Activated naive CD4-positive, alpha-beta T cell treated with anti-CD3 and anti-CD28 coated beads for 36 hours (primary cell): ENCODE measurements around the gene TNF. TPM values are rescaled to one million over a fixed set of nuclear protein-coding genes. Genes with fewer than 3 reads are reported as not detected.

Experiments
- CTCF ChIA-PET: fragments of 350-600 bp; sonication (Branson Sonifier 250); formaldehyde crosslinking; loops from one replicate; lab custom pipeline; 2021; ENCODE audit warnings: antibody characterized with exemption; lab: Charles Lee
- DNase-seq: peaks from one replicate; pipeline ENCODE4 v3.0.0-alpha.2; 2020
- H3K27ac Mint-ChIP-seq: one replicate; pipeline ENCODE4 v1.8.0; 2021; ENCODE audit warnings: mild to moderate bottlenecking, mixed read lengths
- H3K27me3 Mint-ChIP-seq: one replicate; pipeline ENCODE4 v1.8.0; 2021; ENCODE audit warnings: low read depth, mixed read lengths
- H3K36me3 Mint-ChIP-seq: one replicate; pipeline ENCODE4 v1.8.0; 2021; ENCODE audit warnings: low read depth, mixed read lengths
- H3K4me1 Mint-ChIP-seq: one replicate; pipeline ENCODE4 v1.8.0; 2021; ENCODE audit warnings: low read depth, mixed read lengths
- H3K4me3 Mint-ChIP-seq: one replicate; pipeline ENCODE4 v1.8.0; 2021; ENCODE audit warnings: mild to moderate bottlenecking, moderate library complexity, mixed read lengths
- H3K9me3 Mint-ChIP-seq: one replicate; pipeline ENCODE4 v1.8.0; 2021; ENCODE audit warnings: mixed read lengths
- intact Hi-C: fragments of 100-400 bp; cut with micrococcal nuclease; formaldehyde crosslinking; loops from one replicate; pipeline ENCODE4 v1.15.1; 2023
- total RNA-seq, 2 experiments: library from RNA; stranded (reverse); gene quantifications; one replicate each; pipeline ENCODE4 v1.2.3, GENCODE V29; 2021

The TNF gene
- total RNA-seq, 2 experiments from 2014 or later: 31.6 to 33.2 TPM

GRCh38 chr6:31559958-31560696, 15.2 kb upstream of the TNF start:
- intact Hi-C loops: loop anchor here (1.0 kb wide), 2 partner anchors 8 to 12 kb away; partner anchors contain the start of gene LTA
- Mint-ChIP-seq H3K27me3 (no peaks in the 10 kb centered on the region), H3K4me3 (peak overlapping the region; percentile 60), H3K9me3 (no peaks in the 10 kb centered on the region), H3K27ac (peak overlapping the region; percentile 92), H3K36me3 (peaks cover 36% of the 10 kb centered on the region), H3K4me1 (peaks cover 80% of the 10 kb centered on the region)
- CTCF ChIA-PET: interaction anchor here (0.5 to 22.5 kb wide), 6 partner anchors 11 to 523 kb away, joined by 3 to 442 read pairs (median 9); partner anchors contain the start of genes LST1, LTB, NFKBIL1 and TNF
- DNase-seq: peak; percentile 85

- H3K27me3 Mint-ChIP-seq: no peaks in the 10 kb centered on the region
- CTCF ChIA-PET: interaction anchor here (0.6 to 22.5 kb wide), 4 partner anchors 10 to 522 kb away, joined by 3 to 442 read pairs (median 9); partner anchors contain the start of genes LST1, LTB, NFKBIL1 and TNF
- H3K36me3 Mint-ChIP-seq: peaks cover 36% of the 10 kb centered on the region
- H3K4me1 Mint-ChIP-seq: peaks cover 85% of the 10 kb centered on the region
- H3K27ac Mint-ChIP-seq: peak overlapping the region; percentile 92
- intact Hi-C loops: loop anchor here (1.0 kb wide), 1 partner anchor 8 kb away; no protein-coding TSS in a partner anchor
- peak overlapping the region; percentile 60 for H3K4me3 Mint-ChIP-seq
- no peak for DNase-seq
- H3K9me3 Mint-ChIP-seq: no peaks in the 10 kb centered on the region
These were observed 14.7 kb upstream of the TNF start for GRCh38 chr6:31560697-31561058.

- H3K27me3 Mint-ChIP-seq: no peaks in the 10 kb centered on the region
- intact Hi-C loops: loop anchor here (1.0 kb wide), 5 partner anchors 7 to 53 kb away; partner anchors contain the start of genes NFKBIL1 and PRRC2A
- peaks cover 8% of the 10 kb centered on the region for H3K36me3 Mint-ChIP-seq
- H3K4me3 Mint-ChIP-seq: peak overlapping the region; percentile 34
- peak overlapping the region; percentile 83 for H3K27ac Mint-ChIP-seq
- peaks cover 75% of the 10 kb centered on the region for H3K4me1 Mint-ChIP-seq
- peak; percentile 25 for DNase-seq
- CTCF ChIA-PET: interaction anchor here (0.7 to 4.5 kb wide), 8 partner anchors 10 to 202 kb away, joined by 3 to 47 read pairs (median 5); partner anchors contain the start of genes LST1 and LTB
- H3K9me3 Mint-ChIP-seq: no peaks in the 10 kb centered on the region
These were observed 7.6 kb upstream of the TNF start for GRCh38 chr6:31567531-31568370.

GRCh38 chr6:31568537-31568961, 6.8 kb upstream of the TNF start:
- intact Hi-C loops: loop anchor here (1.0 kb wide), 5 partner anchors 8 to 52 kb away; partner anchors contain the start of genes NFKBIL1 and PRRC2A
- H3K36me3 Mint-ChIP-seq: peaks cover 16% of the 10 kb centered on the region
- H3K27ac Mint-ChIP-seq: peak overlapping the region; percentile 83
- CTCF ChIA-PET: interaction anchor here (1.0 to 4.5 kb wide), 4 partner anchors 9 to 29 kb away, joined by 3 to 47 read pairs (median 22); partner anchors contain the start of genes LST1 and LTB
- peak overlapping the region; percentile 34 for H3K4me3 Mint-ChIP-seq
- H3K9me3 Mint-ChIP-seq: no peaks in the 10 kb centered on the region
- peaks cover 76% of the 10 kb centered on the region for H3K4me1 Mint-ChIP-seq
- DNase-seq: peak; percentile 85
- H3K27me3 Mint-ChIP-seq: no peaks in the 10 kb centered on the region

- intact Hi-C loops: loop anchor here (10.0 kb wide), 1 partner anchor 1055 kb away; no protein-coding TSS in a partner anchor
- DNase-seq: no peak
- Mint-ChIP-seq H3K4me3 (no peak overlapping the region), H3K27ac (peak overlapping the region; percentile 61), H3K9me3 (no peaks in the 10 kb centered on the region), H3K4me1 (peaks cover 82% of the 10 kb centered on the region), H3K36me3 (peaks cover 15% of the 10 kb centered on the region), H3K27me3 (no peaks in the 10 kb centered on the region)
- CTCF ChIA-PET: interaction anchor here (0.7 to 4.5 kb wide), 9 partner anchors 10 to 78 kb away, joined by 3 to 47 read pairs (median 8); partner anchors contain the start of genes LST1, LTB and NFKBIL1
These were observed 5.4 kb upstream of the TNF start for GRCh38 chr6:31569861-31570536.

- DNase-seq: peak; percentile 88
- H3K27me3 Mint-ChIP-seq: no peaks in the 10 kb centered on the region
- peak within 1 kb of the TSS; percentile 94 for H3K4me3 Mint-ChIP-seq
- intact Hi-C loops: loop anchor here (1.0 to 10.0 kb wide), 4 partner anchors 8 to 1057 kb away; partner anchors contain the start of gene HSPA1B
- H3K27ac Mint-ChIP-seq: peak within 1 kb of the TSS; percentile 97
- H3K4me1 Mint-ChIP-seq: peaks cover 74% of the 10 kb centered on the region
- H3K9me3 Mint-ChIP-seq: no peaks in the 10 kb centered on the region
- peaks cover 35% of the 10 kb centered on the region for H3K36me3 Mint-ChIP-seq
- CTCF ChIA-PET: interaction anchor here (1.9 to 19.5 kb wide), 5 partner anchors 13 to 23 kb away, joined by 11 to 618 read pairs (median 78); partner anchors contain the start of genes ATP6V1G2, DDX39B, LST1 and LTB
These were observed 3.1 kb upstream of the TNF start, which contains the start of gene LTA for GRCh38 chr6:31572041-31572911. TSS of gene LTA (plus strand) at chr6:31572289. CDS start at chr6:31572743, 454 bp downstream.

GRCh38 chr6:31573239-31574105, 1.9 kb upstream of the TNF start:
- Mint-ChIP-seq H3K27me3 (no peaks in the 10 kb centered on the region), H3K27ac (peak overlapping the region; percentile 97), H3K4me3 (peak overlapping the region; percentile 94), H3K9me3 (no peaks in the 10 kb centered on the region), H3K36me3 (peaks cover 44% of the 10 kb centered on the region), H3K4me1 (peaks cover 66% of the 10 kb centered on the region)
- CTCF ChIA-PET: interaction anchor here (0.9 to 19.5 kb wide), 5 partner anchors 8 to 79 kb away, joined by 6 to 618 read pairs (median 78); partner anchors contain the start of genes ATP6V1G2, DDX39B, LST1 and LTB
- intact Hi-C loops: loop anchor here (2.0 to 10.0 kb wide), 2 partner anchors 253 to 1059 kb away; partner anchors contain the start of gene HSPA1B
- DNase-seq: no peak

GRCh38 chr6:31574106-31575061, 981 bp upstream of the TNF start:
- CTCF ChIA-PET: interaction anchor here (0.9 to 19.5 kb wide), 6 partner anchors 9 to 80 kb away, joined by 6 to 618 read pairs (median 42); partner anchors contain the start of genes ATP6V1G2, DDX39B, LST1 and LTB
- Mint-ChIP-seq H3K36me3 (peaks cover 49% of the 10 kb centered on the region), H3K4me1 (peaks cover 66% of the 10 kb centered on the region), H3K27ac (peak overlapping the region; percentile 97), H3K27me3 (no peaks in the 10 kb centered on the region), H3K9me3 (no peaks in the 10 kb centered on the region), H3K4me3 (peak overlapping the region; percentile 94)
- intact Hi-C loops: loop anchor here (5.0 to 10.0 kb wide), 2 partner anchors 163 to 1060 kb away; partner anchors contain the start of gene CLIC1
- peak; percentile 46 for DNase-seq
